Activated CD4-positive, alpha-beta T cell treated with anti-CD3 and anti-CD28 coated beads, Interleukin-10, Interleukin-2, amounts not matched to agents 100 ng/mL and 50 ng/mL, durations not matched to agents 16 hours and 8 hours (primary cell): ENCODE measurements around the gene BMPR1B.

Source experiments
- DNase-seq: peaks from one replicate; pipeline ENCODE4 v3.0.0-alpha.2; 2020

The BMPR1B gene

GRCh38 chr4:94968493-94968892 is 210.7 kb downstream of the BMPR1B start:
- no peak for DNase-seq

DNA sequence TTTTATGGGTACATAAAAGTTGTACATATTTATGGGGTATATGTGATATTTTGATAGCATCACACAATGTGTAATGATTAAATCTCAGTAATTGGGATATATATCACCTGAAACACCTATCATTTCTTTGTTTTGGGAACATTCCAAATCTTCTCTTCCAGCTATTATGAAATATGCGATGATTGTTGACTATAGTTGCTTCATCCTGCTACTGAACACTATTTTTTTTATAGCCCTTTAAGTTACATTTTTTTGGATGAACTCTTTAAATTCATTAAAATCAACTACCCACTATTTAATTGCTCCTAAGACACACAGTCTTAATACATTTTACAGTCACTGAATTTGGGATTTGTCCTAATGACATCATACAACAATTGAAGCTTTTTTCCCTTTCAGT is 212.9 kb downstream of the BMPR1B start:
- no peak for DNase-seq

DNA sequence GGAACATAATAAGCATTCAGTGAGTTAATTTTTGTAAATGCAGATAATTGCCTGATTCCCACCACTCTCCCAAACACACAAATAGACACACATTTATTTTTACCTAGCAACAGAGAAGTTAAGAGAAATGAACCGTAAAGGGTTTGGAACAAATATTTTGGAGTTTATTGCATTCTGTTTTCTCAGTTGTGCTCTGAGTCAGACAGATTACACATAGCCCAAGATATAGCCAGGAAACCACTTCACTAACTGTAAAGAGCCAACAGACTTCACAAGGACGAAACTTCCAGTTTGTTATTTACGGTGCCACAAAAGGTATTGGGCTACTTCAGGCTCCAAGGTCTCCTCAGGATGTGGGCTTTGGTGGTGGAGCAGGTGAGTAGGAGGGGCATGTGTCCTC is 217.0 kb downstream of the BMPR1B start:
- DNase-seq, result no peak

- no peak for DNase-seq
These were observed 218.7 kb downstream of the BMPR1B start for GRCh38 chr4:94976371-94977011.

GRCh38 chr4:94978904-94979303 is 221.1 kb downstream of the BMPR1B start:
- DNase-seq, result no peak

DNA sequence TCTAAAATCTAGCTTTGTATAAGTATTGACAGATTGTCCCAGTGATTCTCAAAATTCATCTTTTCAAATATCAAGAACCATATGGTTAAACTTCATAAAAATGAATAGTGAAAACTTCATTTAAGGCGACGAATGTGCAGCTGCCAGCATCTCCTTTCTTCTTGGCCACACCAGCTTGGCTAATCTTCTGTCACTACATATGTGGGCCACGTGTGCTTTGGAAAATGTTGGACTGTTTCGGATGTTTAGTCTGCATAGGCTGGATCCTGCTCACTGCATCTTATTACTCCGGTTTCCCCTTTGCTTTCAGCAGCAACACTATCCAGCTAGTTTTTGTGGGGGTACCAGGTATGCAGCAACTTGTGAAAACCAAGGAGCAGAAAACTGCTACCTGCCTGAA is 221.9 kb downstream of the BMPR1B start:
- DNase-seq, result no peak

DNA sequence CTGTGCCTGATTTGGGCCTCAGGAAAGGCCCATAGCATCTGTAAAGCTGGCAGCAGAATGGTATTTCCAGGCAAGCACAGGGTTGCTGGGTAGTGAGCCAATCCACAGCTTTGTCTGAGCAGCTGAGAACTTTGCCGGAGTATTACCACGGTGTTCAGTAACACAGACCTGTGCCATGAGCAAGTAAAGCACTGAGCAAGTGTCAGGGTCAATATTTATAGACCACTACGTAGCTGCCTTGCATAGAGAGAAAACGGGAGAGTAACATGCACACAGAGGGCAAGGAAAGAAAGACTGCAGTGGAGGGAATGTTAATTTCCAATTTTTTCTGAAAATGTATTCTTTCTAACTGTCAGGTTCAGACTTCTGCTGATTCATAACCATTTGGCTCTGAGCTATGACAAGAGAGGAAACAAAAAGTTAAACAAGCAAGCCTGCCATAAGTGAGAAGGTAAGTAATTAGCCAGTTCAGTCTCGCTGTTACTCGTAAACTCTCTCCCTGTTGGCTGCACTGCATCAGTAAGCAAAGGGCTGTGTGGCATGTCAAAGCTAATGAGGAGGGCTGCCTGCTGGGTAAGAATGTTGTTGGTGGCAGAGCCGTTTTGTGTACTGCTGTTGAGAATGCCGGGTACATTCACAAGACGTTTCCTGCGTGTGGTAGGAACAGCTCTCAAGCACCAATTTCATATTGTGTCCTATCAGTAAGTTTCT is 238.1 kb downstream of the BMPR1B start:
- DNase-seq, result peak; percentile 0

DNA sequence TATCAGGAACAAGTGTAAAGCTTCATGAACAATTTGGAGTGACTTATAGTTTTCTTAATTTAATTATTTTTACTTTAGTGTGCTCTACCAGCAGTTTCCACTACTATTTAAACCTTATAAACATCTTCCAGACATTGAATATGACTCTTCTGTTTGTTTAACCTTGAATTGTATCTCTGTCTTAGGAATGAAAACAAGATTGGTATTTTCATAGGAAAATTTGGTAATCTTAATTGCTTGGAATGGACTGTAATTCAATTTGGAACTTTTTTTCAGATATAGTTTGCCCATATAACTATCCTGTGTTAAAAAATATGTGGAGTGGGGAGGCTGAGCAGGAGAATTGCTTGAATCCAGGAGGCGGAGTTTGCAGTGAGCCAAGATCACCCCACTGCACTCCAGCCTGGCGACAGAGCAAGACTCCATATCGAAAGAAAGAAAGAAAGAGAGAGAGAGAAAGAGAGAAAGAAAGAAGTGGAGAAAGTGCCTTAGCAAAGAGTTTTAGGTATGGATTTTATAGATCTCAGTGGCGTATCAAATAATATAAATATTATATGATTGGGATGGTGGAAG is 242.4 kb downstream of the BMPR1B start:
- no peak for DNase-seq

DNA sequence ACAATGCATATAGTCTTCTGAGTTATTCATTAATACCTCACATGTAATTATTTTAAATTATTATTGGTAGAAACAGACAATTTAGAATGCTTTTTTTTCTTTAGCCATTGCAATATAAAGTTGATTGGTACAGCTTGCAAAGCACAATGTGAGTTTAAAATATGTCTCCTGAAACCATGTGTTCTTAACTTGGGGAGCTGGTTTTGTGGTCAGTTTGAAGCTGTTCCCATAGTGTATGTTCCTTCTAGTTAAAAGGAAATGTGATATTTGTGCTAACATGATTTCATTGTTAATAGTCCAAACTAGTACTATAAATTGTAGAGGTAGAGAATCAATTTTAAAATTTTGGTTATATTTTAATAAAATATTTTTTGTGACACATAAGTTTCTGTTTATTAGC is 247.2 kb downstream of the BMPR1B start:
- DNase-seq, result no peak

- no peak for DNase-seq
These were observed 250.2 kb downstream of the BMPR1B start for GRCh38 chr4:95007998-95008397.

DNA sequence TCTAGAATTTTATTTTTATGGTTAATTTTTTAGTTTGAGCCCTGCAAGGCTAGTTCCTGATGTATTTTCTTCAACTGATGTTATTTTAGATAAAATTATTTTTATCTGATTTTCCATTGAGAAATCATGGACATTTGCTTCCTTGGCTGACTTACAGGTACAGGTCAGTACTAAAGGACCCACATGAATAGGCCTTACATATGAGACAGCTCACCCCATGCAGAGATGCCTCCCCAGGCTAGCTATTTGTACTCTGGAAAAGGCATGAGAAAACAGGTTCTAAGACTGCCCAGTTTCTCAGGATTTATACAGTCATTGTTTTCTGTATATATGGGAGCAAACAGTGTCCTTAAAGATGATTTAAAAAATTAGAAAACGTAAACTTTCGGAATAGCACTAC is 255.5 kb downstream of the BMPR1B start:
- DNase-seq, result no peak

DNA sequence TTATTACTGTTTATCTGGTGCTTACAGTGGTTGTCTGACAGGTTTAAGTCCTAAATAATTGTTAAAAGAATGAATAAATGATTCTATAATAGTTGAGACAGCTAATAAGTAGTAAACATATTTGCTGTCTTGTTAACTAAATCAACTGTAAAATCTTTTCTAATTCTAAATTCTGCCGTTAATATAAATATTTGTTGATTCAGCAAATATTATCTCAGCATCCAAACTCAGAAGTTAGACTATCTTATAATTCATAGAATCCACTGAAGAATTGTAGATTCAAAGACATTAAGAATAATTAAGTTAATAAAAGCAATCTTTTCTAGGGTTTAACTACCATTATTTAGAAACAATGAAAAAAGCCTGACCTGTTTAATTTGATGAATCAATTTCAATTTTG is 256.3 kb downstream of the BMPR1B start:
- DNase-seq, result no peak

DNA sequence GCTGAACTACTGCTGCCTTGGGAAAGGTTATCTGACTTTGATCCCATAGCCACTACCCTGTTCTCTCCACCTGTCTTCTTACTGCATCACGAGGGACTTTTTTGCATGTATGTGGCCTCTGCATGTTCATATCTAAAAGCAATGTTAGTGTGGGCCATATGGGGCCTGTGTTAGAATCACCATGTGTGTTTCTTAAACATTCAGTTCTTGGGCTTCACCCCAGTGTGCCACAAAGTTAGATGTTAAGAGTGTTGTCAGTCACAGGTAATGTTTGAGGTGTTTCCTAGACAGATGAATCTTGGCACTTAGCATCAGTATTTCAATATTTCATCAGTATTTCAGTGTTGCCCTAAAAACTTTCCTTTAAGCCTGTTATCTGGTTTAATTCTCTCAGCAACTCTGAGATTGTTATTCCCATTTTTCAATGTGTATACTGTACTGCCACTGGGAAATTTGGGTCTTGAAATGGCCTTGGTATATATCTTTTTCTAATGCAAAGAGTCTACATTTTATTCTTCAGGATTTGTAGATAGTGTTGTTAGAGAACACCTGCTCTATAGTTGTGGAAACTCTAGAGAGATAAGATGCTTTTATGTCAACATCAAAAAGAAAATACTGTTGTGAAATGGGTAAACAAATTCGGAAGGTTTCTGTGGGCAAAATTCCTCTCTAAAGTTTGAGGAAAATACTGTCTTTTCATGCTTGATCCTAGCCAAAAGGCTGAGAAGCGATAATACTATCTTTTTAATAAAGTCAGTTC is 259.7 kb downstream of the BMPR1B start:
- no peak for DNase-seq

DNA sequence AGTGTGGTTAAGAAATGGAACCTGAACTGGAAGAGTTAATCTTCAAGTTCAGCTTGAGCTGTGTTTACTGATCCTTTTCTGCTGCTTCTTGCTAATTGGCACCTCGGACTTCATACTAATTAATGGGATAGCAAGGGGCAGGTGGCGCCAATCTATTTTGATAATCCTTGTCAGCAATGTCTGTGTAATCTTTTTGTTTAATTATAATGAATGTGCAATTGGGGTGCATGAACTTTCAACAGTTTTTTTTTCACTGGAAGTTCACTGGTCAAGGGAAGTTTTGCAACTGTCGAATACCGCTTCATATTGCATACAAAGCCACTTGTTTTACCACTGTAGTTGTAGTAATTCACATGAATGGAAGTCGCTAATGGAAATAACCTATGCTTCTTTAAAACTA is 261.0 kb downstream of the BMPR1B start:
- no peak for DNase-seq

GRCh38 chr4:95020521-95020920 is 262.8 kb downstream of the BMPR1B start:
- DNase-seq, result no peak

GRCh38 chr4:95021099-95021498 is 263.3 kb downstream of the BMPR1B start:
- DNase-seq, result no peak

- no peak for DNase-seq
These were observed 265.4 kb downstream of the BMPR1B start for GRCh38 chr4:95023110-95023509.

GRCh38 chr4:95027905-95028618 is 270.3 kb downstream of the BMPR1B start:
- DNase-seq, result no peak

- no peak for DNase-seq
These were observed 281.0 kb downstream of the BMPR1B start for GRCh38 chr4:95038791-95039190.

DNA sequence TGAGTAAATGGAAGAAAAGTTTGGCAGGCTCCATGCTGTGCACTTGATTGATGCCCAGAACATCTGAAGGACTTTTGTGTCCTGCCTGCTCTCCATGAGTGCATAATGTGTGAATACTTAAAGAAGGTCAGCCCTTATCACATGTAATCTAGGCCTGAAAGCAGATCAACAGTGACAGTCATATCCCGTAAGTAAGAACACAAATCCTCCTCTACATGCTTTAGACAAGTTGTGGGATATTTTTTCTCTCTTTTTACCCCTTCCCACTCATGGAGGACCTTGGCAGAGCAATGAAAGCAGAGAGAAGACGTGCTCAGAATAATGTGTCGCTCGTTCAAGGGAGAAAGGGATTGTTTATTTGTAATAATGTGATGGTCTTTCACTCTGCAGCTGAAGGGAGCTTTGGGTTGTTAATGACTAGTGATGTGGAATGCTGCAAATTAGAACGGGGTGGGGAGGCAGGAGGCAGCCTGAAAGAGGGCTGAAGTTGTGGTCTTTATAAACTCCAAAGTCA is 286.6 kb downstream of the BMPR1B start:
- DNase-seq, result no peak

- DNase-seq, result no peak
These were observed 287.7 kb downstream of the BMPR1B start for GRCh38 chr4:95045429-95045828.

GRCh38 chr4:95048296-95048695 is 290.5 kb downstream of the BMPR1B start:
- no peak for DNase-seq
